HT1080 (cell line): ENCODE measurements around the gene AP1M2. TPM values are rescaled to one million over a fixed set of nuclear protein-coding genes. Genes with fewer than 3 reads are reported as not detected.
A peak's percentile ranks its signal among the peaks of the same experiment; 100 is the strongest.

Source experiments
- DNase-seq: peaks from one replicate; pipeline ENCODE4 v3.0.0-alpha.2; 2015; ENCODE audit warnings: low read depth
- polyA plus RNA-seq, 2 experiments: library from polyadenylated mRNA; depleted of rRNA; stranded (reverse); fragments of >200 nt; gene quantifications; 2 replicates each; pipeline ENCODE4 v1.2.3, GENCODE V29; 2015
- total RNA-seq: library from RNA; depleted of rRNA; stranded (reverse); fragments of >200 nt; shearing (Covaris generic); gene quantifications from 2 replicates; pipeline ENCODE4 v1.2.3, GENCODE V29; 2014; rRNA removed

The AP1M2 gene
- total RNA-seq = 5.8 and 8.6 TPM in 2 replicates
- polyA plus RNA-seq (2015; cell fraction: cytosol; rRNA removed) = 0.92 and 4.0 TPM in 2 replicates
- polyA plus RNA-seq (2015; cell fraction: nucleus; rRNA removed) = 0.67 and 1.1 TPM in 2 replicates

DNA sequence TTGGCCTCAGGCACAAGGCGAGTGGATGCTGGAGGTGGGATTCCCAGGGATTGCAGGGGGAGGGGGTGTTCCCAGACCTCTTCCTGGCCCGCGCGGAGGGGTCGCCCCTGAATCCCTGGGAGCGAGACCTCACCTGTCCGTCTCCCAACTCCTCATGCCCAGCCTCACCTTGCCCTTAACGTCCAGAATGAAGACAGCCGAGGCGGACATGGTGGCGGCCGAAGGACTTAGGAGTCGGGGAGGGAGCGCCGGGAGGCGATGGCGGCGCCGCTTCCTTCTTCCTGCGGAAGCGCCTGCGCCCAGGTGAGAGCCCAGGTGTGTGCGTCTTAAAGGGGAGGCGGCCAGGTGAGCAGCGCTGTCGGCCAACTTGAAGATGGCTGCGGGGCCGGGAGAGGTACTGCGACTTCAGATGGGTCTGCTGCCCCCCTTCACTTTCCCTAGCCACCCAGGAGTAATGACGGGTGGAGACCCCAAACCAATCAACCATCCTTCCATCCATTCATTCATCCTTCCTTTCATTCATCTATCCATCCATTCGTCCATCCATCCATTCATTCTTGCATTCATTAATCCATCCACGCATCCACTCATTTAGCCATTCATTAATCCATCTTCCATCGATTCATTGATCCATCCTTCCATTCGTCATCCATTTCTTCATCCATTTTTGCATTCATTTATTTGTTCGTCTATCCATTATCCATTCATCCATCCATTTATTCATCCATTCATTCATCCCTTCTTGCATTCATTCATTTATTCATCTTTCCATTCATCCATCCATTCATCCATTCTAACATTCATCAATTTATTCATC is at the start of gene AP1M2:
Gene AP1M2, minus strand, starts transcription at position 291 of the 817 bp plus-strand sequence. Its CDS starts 81 bp downstream, at position 210.
- DNase-seq = no peak

DNA sequence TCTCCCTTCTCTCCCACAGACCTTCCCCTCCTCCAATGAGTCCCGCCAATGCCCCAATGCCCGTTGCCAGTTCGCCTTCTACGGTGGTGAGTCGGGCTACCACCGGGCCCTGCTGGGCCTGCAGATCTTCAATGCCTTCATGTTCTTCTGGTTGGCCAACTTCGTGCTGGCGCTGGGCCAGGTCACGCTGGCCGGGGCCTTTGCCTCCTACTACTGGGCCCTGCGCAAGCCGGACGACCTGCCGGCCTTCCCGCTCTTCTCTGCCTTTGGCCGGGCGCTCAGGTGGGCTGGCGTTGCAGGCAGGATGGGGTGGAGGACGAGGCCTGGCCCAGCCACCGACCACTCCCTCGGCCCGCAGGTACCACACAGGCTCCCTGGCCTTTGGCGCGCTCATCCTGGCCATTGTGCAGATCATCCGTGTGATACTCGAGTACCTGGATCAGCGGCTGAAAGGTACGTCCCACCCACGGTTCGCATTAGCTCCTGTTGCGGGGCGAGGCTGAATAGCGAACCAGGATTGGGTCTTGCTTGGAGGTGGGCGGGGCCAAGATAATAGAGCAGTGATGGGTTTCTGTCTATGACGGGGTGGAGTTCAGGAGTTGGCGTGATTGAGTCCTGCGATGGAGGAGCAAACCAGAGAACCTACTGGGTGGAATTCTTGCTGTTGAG is 49.3 kb upstream of the AP1M2 start:
- DNase-seq = no peak

DNA sequence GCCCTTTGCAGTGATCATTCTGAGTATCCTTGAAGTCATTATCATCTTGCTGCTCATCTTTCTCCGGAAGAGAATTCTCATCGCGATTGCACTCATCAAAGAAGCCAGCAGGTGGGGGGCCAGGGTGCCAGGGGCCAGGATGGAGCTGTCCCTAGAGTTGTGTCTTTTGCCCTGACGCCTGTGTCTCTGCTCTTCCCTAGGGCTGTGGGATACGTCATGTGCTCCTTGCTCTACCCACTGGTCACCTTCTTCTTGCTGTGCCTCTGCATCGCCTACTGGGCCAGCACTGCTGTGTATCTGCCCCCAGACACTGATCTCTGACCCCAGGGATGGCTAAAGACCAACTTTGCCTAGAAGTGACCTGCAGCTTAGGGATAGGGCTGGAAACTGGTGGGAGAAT is 47.9 kb upstream of the AP1M2 start:
- no peak for DNase-seq

DNA sequence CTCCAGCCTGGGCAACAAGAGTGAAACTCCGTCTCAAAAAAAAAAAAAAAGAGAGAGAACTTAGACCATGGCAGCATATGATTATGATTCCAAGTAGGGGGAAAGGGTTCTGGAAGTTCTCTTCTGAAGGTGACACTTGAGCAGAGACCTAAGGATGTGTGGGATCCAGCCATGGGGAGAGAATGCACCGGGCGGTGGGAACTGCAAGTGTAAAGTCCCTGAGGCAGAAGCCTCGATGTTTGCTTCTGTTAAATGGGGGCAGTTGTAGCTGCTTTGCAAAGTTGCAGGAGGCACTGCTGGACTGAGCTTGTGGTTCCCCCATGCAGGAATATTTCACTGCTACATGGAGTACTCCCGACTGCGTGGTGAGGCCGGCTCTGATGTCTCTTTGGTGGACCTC is 47.3 kb upstream of the AP1M2 start:
- no peak for DNase-seq

DNA sequence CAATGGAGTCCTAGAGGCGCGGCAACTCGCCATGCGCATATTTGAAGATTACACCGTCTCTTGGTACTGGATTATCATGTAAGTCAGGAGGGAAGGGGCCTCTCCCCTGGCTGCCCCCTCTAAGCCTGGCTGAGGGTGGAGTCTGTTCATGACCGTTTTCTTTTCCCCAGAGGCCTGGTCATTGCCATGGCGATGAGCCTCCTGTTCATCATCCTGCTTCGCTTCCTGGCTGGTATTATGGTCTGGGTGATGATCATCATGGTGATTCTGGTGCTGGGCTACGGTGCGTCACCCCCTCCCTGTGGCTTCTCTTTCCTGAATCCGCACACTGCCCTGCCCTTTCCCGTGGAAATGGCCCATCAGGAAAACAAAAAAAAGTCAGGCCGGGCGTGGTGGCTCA is 44.8 kb upstream of the AP1M2 start:
- DNase-seq = no peak

DNA sequence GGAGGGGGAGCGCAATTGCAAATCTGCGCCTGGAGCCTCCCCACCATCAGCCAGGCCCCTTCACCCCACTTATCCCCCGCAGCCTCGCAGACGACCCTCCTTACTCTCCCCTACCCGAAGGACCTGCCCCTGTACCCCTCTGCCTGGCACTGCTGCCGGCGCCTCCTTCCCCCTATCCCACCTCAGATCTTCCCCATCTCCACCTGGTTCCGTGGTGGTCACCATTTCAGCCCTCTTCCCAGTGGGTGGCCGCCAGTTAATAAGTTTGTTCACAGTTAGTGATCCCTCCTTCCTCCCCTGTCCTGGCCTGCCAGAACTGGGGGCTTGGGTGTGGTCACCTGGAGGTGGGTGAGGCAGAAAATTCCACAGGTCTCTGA is 38.6 kb upstream of the AP1M2 start:
- DNase-seq = no peak

DNA sequence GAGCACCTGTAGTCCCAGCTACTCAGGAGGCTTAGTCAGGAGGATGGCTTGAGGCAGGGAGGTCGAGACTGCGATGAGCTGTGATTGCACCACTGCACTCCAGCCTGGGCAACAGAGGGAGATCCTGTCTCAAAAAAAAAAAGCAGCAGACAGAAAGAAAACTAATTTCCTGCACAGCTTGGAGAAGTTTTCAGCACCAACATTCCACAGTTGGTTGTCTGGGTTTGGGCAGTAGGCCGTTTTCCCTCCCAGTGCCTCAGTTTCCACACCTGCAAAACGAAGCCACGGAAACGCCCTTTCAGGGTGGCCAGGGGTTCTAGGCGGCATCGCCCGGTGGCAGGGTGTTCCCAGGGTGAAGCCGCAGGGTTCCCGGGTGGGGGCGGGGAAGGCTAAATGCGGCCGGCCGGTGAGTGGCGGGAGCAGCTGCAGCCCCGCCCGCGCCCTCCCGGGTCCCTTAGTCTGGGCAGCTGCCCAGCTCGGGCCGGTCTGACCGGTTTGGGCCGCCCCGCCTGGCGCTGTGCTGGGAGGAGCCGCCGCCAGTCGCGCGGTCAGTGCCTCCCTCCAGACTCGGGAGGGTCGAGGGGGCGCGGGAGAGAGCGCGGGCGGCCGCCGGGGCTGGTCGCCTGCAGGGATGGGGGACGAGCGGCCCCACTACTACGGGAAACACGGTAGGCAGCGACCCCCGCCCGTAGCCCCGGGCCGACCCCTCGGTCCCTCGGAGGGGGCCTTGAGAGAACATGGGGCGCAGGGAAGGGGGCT is 38.1 kb upstream of the AP1M2 start, which contains the start of gene SLC44A2:
Gene SLC44A2, plus strand, starts transcription at position 551 of the 759 bp plus-strand sequence. Its CDS starts 81 bp downstream, at position 632.
- DNase-seq = no peak

DNA sequence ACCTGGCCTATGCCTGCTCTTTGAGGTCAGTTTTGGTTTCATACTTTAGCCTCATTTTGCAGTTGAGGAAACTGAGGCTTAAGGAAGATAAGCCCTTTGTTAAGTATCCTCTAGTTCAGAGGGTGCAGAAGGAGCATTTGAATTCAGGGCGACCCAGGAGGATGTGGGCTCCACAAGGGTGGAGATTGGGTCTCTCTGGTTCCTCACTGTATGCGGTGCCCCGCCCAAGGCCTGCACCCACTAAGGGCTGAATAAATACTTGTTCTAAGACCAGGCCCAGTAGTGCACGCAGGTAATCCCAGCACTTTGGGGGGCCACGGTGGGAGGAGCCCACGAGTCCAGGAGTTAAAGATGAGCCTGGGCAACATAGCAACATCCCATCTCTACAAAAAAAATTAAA is 37.5 kb upstream of the AP1M2 start:
- no peak for DNase-seq

DNA sequence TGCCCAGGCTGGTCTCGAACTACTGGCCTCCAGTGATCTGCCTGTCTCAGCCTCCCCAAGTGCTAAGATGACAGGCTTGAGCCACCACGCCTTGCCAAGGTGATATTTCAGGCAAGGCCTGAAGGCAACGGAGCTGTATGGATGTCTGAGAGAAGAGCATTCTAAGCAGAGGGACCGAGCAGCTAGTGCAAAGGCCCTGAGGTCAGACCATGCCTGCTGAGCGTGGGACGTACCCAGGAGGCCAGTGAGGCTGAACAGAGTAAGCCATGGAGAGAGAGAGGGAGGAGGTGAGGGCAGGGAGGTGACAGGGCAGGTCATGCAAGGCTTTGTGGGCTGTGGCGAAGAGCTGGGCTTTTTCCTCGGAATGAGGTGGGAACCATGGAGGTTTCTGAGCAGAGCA is 34.9 kb upstream of the AP1M2 start:
- DNase-seq = no peak

DNA sequence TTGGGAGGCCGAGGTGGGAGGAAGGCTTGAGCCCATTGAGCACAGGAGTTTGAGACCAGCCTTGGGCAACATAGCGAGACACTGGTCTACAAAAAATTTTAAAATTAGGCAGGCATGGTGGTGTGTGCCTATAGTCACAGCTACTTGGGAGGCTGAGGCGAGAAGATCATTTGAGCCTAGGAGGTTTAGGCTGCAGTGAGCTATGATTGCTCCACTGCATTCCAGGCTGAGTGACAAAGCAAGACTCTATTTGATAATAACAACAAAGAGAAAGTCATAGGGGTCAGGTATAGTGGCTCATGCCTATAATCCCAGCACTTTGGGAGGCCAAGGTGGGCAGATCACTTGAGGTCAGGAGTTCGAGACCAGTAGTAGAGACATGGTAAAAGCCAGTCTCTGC is 33.7 kb upstream of the AP1M2 start:
- no peak for DNase-seq

DNA sequence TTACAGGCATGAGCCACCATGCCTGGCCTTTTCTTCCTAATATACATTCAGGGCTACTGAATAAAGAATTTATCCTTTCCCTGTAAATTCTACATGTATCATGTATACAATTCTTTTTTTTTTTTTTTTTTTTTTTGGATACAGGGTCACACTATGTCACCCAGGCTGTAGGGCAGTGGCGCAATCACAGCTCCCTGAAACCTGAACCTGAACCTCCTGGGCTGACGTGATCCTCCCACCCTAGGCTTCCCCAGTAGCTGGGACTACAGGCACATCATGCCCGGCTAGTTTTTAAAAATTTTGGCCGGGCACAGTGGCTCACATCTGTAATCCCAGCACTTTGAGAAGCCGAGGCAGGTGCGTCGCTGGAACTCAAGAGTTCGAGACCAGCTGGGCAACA is 31.7 kb upstream of the AP1M2 start:
- no peak for DNase-seq

DNA sequence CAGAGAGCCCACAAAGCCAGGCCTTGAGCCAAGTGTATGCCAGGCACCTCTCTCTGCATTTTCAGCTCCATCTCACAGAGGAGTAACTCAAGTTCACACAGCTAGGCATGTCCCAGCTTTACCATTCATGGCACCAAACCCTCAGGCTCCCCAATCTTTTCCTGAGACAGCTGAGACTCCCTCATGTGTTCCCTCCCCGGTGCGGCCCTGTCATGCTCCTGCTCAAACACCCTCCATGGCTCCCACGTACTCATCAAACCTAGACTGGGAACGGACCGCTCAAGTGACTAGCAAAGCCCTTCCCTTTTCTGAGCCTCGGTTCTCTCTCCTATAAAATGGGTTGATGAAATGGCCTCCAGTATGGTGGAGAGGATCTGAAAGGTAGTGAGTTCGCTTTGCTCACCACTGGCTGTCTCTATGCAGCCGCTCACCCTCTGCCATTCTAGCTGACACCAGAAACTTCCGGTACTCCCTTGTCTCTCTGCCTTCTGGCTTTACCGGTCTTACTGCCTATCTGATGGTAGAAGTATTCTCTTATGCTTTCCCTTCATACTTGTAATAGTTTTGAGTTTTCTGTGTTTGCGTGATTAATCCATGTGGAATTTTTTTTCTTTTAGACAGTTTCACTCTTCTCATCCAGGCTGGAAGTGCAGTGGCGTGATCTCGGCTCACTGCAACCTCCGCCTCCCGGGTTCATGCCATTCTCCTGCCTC is 30.5 kb upstream of the AP1M2 start:
- DNase-seq = peak; percentile 57

DNA sequence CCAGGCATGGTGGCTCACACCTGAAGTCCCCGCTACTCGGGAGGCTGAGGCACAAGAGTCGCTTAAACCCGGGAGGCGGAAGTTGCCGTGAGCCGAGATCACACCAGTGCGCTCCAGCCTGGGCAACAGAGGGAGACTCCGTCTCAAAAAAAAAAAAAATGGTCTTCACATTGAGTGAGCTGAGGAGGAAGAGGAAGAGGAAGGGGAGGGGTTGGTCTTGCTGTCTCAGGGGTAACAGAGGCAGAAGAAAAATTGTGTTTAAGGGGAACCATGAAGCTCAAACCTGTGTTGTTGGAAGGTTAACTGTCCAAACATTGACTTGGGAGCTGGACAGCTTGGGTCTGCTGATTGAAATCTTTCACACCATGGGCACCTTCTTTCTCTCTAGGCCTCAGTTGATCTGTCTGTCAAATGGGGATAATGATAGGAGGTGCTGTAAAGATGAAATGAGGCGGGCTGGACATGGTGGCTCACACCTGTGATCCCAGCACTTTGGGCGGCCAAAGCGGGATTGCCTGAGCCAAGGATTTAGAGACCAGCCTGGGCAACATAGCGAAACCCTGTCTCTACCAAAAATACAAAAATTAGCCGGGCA is 28.4 kb upstream of the AP1M2 start:
- no peak for DNase-seq

DNA sequence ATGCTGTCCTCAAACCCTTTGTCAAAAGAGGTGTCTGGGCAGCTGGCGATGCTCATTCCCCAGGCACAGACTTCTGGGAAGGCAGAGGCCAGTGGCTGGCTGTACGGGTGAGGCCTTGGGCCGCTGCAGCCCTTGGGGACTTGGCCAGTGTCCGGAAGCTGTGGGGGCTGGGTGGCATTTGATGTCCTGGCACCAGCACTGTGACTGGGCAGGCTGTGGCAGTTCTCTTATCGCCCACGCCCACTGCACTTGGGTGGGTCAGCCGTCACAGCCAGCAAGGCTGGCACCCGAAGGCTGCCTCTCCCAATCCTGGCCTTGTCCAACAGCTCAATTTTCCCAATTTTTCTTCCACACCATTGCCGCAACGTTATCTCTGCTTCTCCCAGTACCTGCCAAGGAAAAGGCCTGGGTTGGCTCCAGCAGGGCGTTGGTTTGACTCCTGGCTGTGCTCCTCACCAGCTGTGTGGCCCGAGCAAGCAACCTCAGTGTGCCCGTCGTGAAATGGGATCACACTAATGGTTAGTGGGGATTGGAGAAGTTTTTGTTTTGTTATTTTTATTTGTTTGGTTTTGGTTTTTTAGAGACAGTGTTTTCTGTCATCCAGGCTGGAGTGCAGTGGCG is 25.5 kb upstream of the AP1M2 start:
- DNase-seq = no peak

DNA sequence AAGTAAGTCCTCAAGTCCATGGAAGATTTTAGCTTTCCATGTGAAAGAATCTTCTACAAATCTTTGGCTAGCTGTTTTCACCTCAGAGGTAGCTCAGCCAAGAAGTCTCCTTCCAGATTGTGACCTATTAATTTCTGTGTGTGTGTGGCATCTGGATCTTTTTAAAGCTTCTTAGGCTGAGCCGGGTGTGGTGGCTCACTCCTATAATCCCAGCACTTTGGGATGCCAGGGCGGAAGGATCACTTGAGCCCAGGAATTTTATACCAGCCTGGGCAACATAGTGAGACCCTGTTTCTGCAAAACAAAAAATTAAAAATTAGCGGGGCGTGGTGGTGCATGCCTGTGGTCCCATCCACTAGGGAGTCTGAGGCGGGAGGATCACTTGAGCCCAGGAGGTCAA is 24.8 kb upstream of the AP1M2 start:
- no peak for DNase-seq

DNA sequence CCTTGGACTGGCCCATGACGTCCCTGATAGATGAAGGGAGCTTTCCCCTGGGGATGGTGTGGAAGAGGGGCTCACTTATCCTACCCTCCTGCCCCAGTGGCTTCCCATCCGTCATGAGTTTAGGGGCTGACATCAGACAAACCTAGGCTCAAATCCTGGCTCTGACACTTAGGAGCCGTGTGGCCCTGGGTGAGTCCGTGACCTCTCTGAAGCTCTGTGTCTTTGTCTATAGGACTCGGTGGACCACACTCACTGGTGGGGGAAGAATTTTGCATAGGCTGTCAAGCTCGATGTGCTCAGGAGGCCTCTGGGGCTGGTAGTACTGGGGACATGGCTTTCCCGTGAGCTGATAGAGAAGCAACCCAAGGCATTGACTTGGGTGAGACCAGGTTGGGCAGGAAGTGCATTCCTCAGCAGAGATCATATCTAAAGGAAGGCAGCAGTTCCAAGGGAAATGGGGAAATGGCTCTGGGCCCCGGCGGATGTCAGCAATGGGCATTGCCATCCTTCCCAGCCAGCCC is 17.4 kb upstream of the AP1M2 start:
- DNase-seq = no peak

DNA sequence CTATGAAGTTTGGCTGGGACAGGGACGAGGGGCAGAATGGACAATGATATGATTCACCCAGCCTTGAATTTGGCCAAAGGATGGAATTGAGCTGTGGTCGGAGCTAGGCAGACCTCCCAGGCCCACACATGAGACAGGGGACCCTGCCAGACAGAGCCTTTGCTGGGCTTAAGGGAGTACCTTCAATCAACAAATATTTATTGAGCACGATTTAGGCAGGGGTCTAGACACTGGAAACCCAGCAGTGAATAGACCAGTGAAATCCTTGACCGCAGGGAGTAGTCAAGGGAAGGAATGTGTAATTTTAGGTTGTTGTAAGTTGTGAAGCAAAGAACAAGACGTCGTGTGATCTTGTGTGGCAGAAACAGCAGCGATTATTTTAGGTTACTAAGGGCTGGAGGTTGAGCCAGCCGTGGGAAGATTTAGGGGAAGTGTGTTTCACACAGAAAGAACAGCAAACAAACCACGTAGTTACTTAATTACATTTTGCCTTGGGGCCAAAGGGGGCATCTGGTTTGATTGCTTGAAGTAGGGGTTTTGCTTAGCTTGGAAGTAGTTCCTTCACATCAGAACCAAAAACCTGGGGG is 16.9 kb upstream of the AP1M2 start:
- DNase-seq = no peak

DNA sequence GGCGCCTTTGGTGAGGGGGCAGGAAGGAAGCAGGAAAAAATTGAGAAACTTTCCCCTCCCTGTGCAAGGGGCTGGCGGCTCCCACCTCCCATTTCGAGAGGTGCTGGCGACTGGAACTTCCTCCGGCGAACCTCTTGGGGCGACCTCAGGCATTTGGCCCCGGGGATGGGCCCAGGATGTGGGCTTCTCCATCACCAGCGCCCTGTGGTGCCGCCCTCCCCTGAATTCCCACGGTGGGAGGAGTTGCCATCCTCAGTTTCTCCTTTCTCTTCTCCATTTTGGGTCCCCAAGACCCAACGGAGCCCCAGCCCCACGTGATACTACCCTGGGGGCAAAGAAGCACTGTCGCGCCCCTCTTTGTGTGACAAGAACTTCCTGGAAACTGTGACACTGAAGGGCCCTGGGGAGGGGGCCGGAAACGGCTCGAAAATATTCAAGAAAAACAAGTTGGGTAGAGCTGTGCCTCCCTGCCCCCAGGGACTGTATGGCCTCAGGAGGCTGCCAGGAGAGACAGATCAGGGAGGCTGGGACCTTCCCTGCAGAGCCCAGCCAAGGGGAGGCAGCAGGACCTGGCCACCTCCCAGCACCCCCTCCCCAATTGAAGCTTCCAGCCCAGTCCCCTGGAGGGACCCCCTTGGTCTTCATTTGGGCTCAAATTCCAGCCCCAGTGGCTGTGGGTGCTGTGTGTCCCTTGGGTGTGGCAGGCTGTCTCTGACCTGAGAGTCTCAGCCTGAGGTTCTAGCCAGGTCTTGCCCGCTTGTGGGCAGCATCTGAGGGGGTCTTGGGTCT is 16.2 kb upstream of the AP1M2 start:
- DNase-seq = no peak
